H9 (cell line): ENCODE results near the gene GNAI1. TPM values are rescaled to one million over a fixed set of nuclear protein-coding genes. Genes with fewer than 3 reads are reported as not detected.

ENCODE experiments used
- DNase-seq: peaks from one replicate; pipeline ENCODE4 v3.0.0-alpha.2; 2017
- H2AFZ ChIP-seq: one replicate; pipeline ENCODE4 v1.6.1; 2013; ENCODE audit warnings: mild to moderate bottlenecking, low read length, control low read depth, moderate library complexity
- H2AK5ac ChIP-seq: 2 replicates; pipeline ENCODE4 v1.6.1; 2013; ENCODE audit warnings: low read length, control low read depth, mixed read lengths; ENCODE audit not compliant: insufficient read length
- H2BK120ac ChIP-seq: one replicate; pipeline ENCODE4 v1.6.1; 2013; ENCODE audit warnings: low read depth, mild to moderate bottlenecking, low read length, control low read depth, inconsistent platforms; ENCODE audit not compliant: poor library complexity, severe bottlenecking
- H2BK12ac ChIP-seq: 2 replicates; pipeline ENCODE4 v1.6.1; 2013; ENCODE audit warnings: low read length, control low read depth, mixed read lengths, low read depth; ENCODE audit not compliant: insufficient read length
- H2BK15ac ChIP-seq: 2 replicates; pipeline ENCODE4 v1.6.1; 2013; ENCODE audit warnings: low read depth, low read length, control low read depth
- H2BK20ac ChIP-seq: one replicate; pipeline ENCODE4 v1.6.1; 2013; ENCODE audit warnings: low read depth, mild to moderate bottlenecking, low read length, control low read depth, inconsistent platforms; ENCODE audit not compliant: poor library complexity, severe bottlenecking
- H2BK5ac ChIP-seq: 2 replicates; pipeline ENCODE4 v1.6.1; 2013; ENCODE audit warnings: low read length, control low read depth, mixed read lengths; ENCODE audit not compliant: insufficient read length
- H3K14ac ChIP-seq: 2 replicates; pipeline ENCODE4 v1.6.1; 2013; ENCODE audit warnings: low read length, control low read depth; ENCODE audit not compliant: insufficient read depth
- H3K18ac ChIP-seq: 2 replicates; pipeline ENCODE4 v1.6.1; 2013; ENCODE audit warnings: low read depth, mild to moderate bottlenecking, mixed read lengths, low read length, control low read depth; ENCODE audit not compliant: insufficient read length
- H3K23ac ChIP-seq: 2 replicates; pipeline ENCODE4 v1.6.1; 2013; ENCODE audit warnings: low read length, control low read depth, mixed read lengths, low read depth; ENCODE audit not compliant: insufficient read length
- H3K23me2 ChIP-seq: 2 replicates; pipeline ENCODE4 v1.6.1; 2013; ENCODE audit warnings: low read depth, mild to moderate bottlenecking, mixed read lengths, low read length, control low read depth; ENCODE audit not compliant: insufficient read length, poor library complexity, severe bottlenecking
- H3K27ac ChIP-seq: 2 replicates; pipeline ENCODE4 v1.5.1; 2013; ENCODE audit warnings: low read length, control low read depth, mixed read lengths, low read depth; ENCODE audit not compliant: insufficient read length
- H3K27me3 ChIP-seq: 2 replicates; pipeline ENCODE4 v1.6.1; 2013; ENCODE audit warnings: low read length, control low read depth, inconsistent platforms; ENCODE audit not compliant: insufficient read depth
- H3K4ac ChIP-seq: 2 replicates; pipeline ENCODE4 v1.6.1; 2013; ENCODE audit warnings: low read depth, mild to moderate bottlenecking, control low read depth, inconsistent platforms, low read length, moderate library complexity
- H3K4me1 ChIP-seq: 2 replicates; pipeline ENCODE4 v1.6.1; 2013; ENCODE audit warnings: low read length, control low read depth, inconsistent platforms; ENCODE audit not compliant: insufficient read depth
- H3K4me2 ChIP-seq: 2 replicates; pipeline ENCODE4 v1.6.1; 2013; ENCODE audit warnings: low read length, control low read depth, mixed read lengths; ENCODE audit not compliant: insufficient read length, insufficient read depth
- H3K56ac ChIP-seq: 2 replicates; pipeline ENCODE4 v1.6.1; 2013; ENCODE audit warnings: low read depth, mild to moderate bottlenecking, mixed read lengths, low read length, control low read depth; ENCODE audit not compliant: insufficient read length
- H3K79me1 ChIP-seq: 2 replicates; pipeline ENCODE4 v1.6.1; 2013; ENCODE audit warnings: low read depth, mild to moderate bottlenecking, moderate library complexity, low read length, control low read depth, inconsistent platforms; ENCODE audit not compliant: insufficient read depth, poor library complexity, severe bottlenecking
- H3K79me2 ChIP-seq: 2 replicates; pipeline ENCODE4 v1.6.1; 2013; ENCODE audit warnings: low read length, control low read depth, inconsistent platforms; ENCODE audit not compliant: insufficient read depth
- H3K9ac ChIP-seq: 2 replicates; pipeline ENCODE4 v1.6.1; 2013; ENCODE audit warnings: low read length, control low read depth, mixed read lengths; ENCODE audit not compliant: insufficient read length; ENCODE audit errors: extremely low read depth
- H3K9me3 ChIP-seq: one replicate; pipeline ENCODE4 v1.6.1; 2013; ENCODE audit warnings: low read depth, low read length, inconsistent platforms; ENCODE audit not compliant: control insufficient read depth
- H3T11ph ChIP-seq: one replicate; pipeline ENCODE4 v1.6.1; 2013; ENCODE audit warnings: mild to moderate bottlenecking, low read length, control low read depth, inconsistent platforms
- H4K20me1 ChIP-seq: one replicate; pipeline ENCODE4 v1.6.1; 2013; ENCODE audit not compliant: control insufficient read depth, insufficient read length, insufficient read depth
- H4K5ac ChIP-seq: 2 replicates; pipeline ENCODE4 v1.6.1; 2013; ENCODE audit warnings: low read depth, mild to moderate bottlenecking, mixed read lengths, low read length, control low read depth; ENCODE audit not compliant: insufficient read length
- H4K8ac ChIP-seq: replicated peaks from 2 replicates; pipeline ENCODE4 v1.6.1; 2013; ENCODE audit warnings: low read length, control low read depth, mixed read lengths, low read depth; ENCODE audit not compliant: insufficient read length
- H4K91ac ChIP-seq: 2 replicates; pipeline ENCODE4 v1.6.1; 2013; ENCODE audit warnings: low read depth, mild to moderate bottlenecking, moderate library complexity, mixed read lengths, low read length, control low read depth; ENCODE audit not compliant: insufficient read length
- H3K27ac Mint-ChIP-seq, 3 experiments: 2 replicates in 2 of 3; 3 replicates in 1 of 3; pipeline ENCODE4 v1.8.0; 2020 to 2021; ENCODE audit warnings: mixed read lengths in 3 of 3, mild to moderate bottlenecking in 1 of 3, moderate library complexity in 1 of 3
- H3K27me3 Mint-ChIP-seq: 2 replicates; pipeline ENCODE4 v1.8.0; 2021; ENCODE audit warnings: low read depth, mild to moderate bottlenecking, moderate library complexity, mixed read lengths
- H3K36me3 Mint-ChIP-seq, 3 experiments: 2 replicates in 2 of 3; 3 replicates in 1 of 3; pipeline ENCODE4 v1.8.0; 2020 to 2021; ENCODE audit warnings: low read depth in 3 of 3, mixed read lengths in 3 of 3; ENCODE audit not compliant: insufficient read depth in 1 of 3
- H3K4me1 Mint-ChIP-seq, 2 experiments: 2 replicates each; pipeline ENCODE4 v1.8.0; 2020; ENCODE audit warnings: mixed read lengths in 2 of 2
- H3K4me3 Mint-ChIP-seq, 2 experiments: 2 replicates in 1 of 2; 3 replicates in 1 of 2; pipeline ENCODE4 v1.8.0; 2020 to 2021; ENCODE audit warnings: mild to moderate bottlenecking in 2 of 2, mixed read lengths in 2 of 2, moderate library complexity in 1 of 2
- H3K9me3 Mint-ChIP-seq, 2 experiments: 2 replicates in 1 of 2; 3 replicates in 1 of 2; pipeline ENCODE4 v1.8.0; 2020; ENCODE audit warnings: mild to moderate bottlenecking in 2 of 2, mixed read lengths in 2 of 2, moderate library complexity in 1 of 2
- CTCF ChIP-seq: fragments of 200-600 bp; sonication (generic); conservative IDR thresholded peaks from 3 replicates; pipeline ENCODE4 v1.8.0; 2021; ENCODE audit warnings: antibody characterized with exemption, mild to moderate bottlenecking
- WGBS: extraction: QIAGEN DNeasy Blood & Tissue Kit; methylation state at CpG from one replicate; pipeline ENCODE4 v1.1.7; 2013; ENCODE audit warnings: missing lambda C conversion rate, low lambda C conversion rate, mixed read lengths; ENCODE audit not compliant: insufficient read length; ENCODE audit errors: extremely low coverage; 5-methylcytosine and 5-hydroxymethylcytosine counted together
- total RNA-seq: library from RNA; stranded (reverse); gene quantifications from 2 replicates; pipeline ENCODE4 v1.2.1, GENCODE V29; 2021

Gene GNAI1
- total RNA-seq, 1 experiment from 2014 or later: 14.1 TPM

GRCh38 chr7:80272560-80273239, 138.1 kb downstream of the GNAI1 start:
- WGBS: no CpG with 5 or more reads among the region's 4 CpGs
- Histone ChIP-seq H2AFZ (no peak overlapping the region), H3K4me2 (no peak overlapping the region), H3K27ac (no peak overlapping the region), H3K27me3 (no peaks in the 10 kb centered on the region), H2BK15ac (no peak overlapping the region), H2BK12ac (no peak overlapping the region), H3K4ac (no peak overlapping the region), H2AK5ac (no peak overlapping the region), H3K9ac (no peak overlapping the region), H3K56ac (no peak overlapping the region), H2BK5ac (no peak overlapping the region), H3K4me1 (no peaks in the 10 kb centered on the region; the same call in 1 of the 2 replicates), H3K9me3 (no peaks in the 10 kb centered on the region), H3T11ph (no peak overlapping the region), H3K14ac (no peak overlapping the region), H4K8ac (no peak overlapping the region), H3K23ac (no peak overlapping the region), H3K23me2 (no peaks in the 10 kb centered on the region), H4K91ac (no peak overlapping the region), H3K79me2 (no peaks in the 10 kb centered on the region), H3K79me1 (no peaks in the 10 kb centered on the region), H2BK120ac (no peak overlapping the region), H4K20me1 (no peaks in the 10 kb centered on the region), H2BK20ac (no peak overlapping the region), H4K5ac (no peak overlapping the region), H3K18ac (no peak overlapping the region)
- H3K9me3 Mint-ChIP-seq: no peaks in the 10 kb centered on the region
- no peak for DNase-seq
- no peaks in the 10 kb centered on the region for H3K36me3 Mint-ChIP-seq
- no peak overlapping the region for H3K27ac Mint-ChIP-seq
- no peak overlapping the region for H3K4me3 Mint-ChIP-seq
- H3K27me3 Mint-ChIP-seq: no peaks in the 10 kb centered on the region
- TF ChIP-seq CTCF: no peak
- peaks cover 6 to 8% of the 10 kb centered on the region in 2 experiments for H3K4me1 Mint-ChIP-seq
